ENCODE measurements around the gene C11orf68.

DNA sequence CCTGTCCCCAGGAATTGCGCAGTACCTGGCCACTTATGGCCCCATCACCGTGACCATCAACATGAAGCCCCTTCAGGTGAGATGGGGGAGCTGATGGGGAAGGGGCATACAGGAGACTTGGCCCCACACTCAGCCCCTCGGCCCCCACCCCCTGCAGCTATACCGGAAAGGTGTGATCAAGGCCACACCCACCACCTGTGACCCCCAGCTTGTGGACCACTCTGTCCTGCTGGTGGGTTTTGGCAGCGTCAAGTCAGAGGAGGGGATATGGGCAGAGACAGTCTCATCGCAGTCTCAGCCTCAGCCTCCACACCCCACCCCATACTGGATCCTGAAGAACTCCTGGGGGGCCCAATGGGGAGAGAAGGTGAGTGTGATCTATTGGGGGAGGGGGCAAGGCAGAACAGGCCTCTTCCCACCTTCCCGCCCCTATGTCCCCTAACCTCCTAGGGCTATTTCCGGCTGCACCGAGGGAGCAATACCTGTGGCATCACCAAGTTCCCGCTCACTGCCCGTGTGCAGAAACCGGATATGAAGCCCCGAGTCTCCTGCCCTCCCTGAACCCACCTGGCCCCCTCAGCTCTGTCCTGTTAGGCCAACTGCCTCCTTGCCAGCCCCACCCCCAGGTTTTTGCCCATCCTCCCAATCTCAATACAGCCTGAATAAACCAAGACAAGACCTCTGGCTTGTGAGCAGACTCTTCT is 35.7 kb downstream of the C11orf68 start:
- TF ChIP-seq SP2 (IDR thresholded peaks at IDR 0.05; ENCODE audit: low read length) (no peak), JUN (IDR thresholded peaks at IDR 0.05; ENCODE audit: low read depth, low read length) (no peak), BACH1 (IDR thresholded peaks at IDR 0.05; ENCODE audit: low read length) (no peak), SP1 (IDR thresholded peaks at IDR 0.05; ENCODE audit: low read depth, low read length) (no peak), SUZ12 (IDR thresholded peaks at IDR 0.05; ENCODE audit: low read length) (no peak)
